IPS-15b (cell line): Measurements from ENCODE around the gene LRRC26.

ENCODE experiments used
- H3K27me3 ChIP-seq: one replicate; pipeline ENCODE4 v1.6.1; 2013; ENCODE audit warnings: low read length; ENCODE audit not compliant: control insufficient read depth, insufficient read depth
- H3K36me3 ChIP-seq: one replicate; pipeline ENCODE4 v1.6.1; 2013; ENCODE audit warnings: low read length; ENCODE audit not compliant: control insufficient read depth, insufficient read depth
- H3K4me1 ChIP-seq: one replicate; pipeline ENCODE4 v1.6.1; 2013; ENCODE audit warnings: mild to moderate bottlenecking, low read length; ENCODE audit not compliant: control insufficient read depth, insufficient read depth
- H3K4me3 ChIP-seq: one replicate; pipeline ENCODE4 v1.5.1; 2013; ENCODE audit warnings: low read depth, low read length
- H3K9ac ChIP-seq: one replicate; pipeline ENCODE4 v1.6.1; 2013; ENCODE audit warnings: low read depth, mild to moderate bottlenecking, low read length
- H3K9me3 ChIP-seq: one replicate; pipeline ENCODE4 v1.6.1; 2013; ENCODE audit warnings: mild to moderate bottlenecking, low read length; ENCODE audit not compliant: control insufficient read depth, insufficient read depth

LRRC26 gene

DNA sequence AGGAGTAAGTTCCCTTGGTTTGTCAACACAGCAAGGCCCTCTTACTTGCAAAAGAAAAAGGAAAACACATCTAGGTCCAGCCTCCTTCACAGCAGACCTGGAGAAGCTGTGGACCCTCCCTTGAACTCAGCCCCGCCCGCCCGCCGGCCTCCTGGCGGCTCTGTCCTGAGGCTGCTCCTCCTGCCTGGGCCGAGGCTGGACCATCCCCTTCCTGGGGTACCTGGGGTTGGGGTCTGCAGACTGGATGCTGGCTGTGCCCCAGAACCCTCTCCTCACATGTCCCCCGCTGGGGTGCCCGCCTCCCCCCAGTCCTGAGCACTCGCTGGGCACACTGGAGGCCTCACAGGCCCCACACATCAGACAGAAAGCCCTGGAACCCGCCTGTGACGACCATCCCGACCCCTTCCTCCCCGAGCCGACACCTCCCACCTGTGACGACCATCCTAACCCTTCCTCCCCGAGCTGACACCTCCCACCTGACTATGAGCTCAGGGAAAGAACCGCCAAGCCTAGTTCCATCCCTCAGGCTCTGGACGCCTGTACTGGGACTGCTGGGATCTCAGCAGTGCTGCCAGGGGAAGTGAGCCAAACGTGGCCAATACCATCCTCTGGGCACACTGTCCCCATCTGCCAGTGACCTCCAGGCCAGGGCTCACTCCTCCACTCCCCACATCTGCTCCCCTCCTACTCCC is 9.2 kb upstream of the LRRC26 start:
- H3K9me3 ChIP-seq = no peaks in the 10 kb centered on the region
- H3K4me1 ChIP-seq = no peaks in the 10 kb centered on the region
- H3K36me3 ChIP-seq = peaks cover 44% of the 10 kb centered on the region
- no peak overlapping the region for H3K9ac ChIP-seq
- no peak overlapping the region for H3K4me3 ChIP-seq
- H3K27me3 ChIP-seq = peaks cover 3% of the 10 kb centered on the region

DNA sequence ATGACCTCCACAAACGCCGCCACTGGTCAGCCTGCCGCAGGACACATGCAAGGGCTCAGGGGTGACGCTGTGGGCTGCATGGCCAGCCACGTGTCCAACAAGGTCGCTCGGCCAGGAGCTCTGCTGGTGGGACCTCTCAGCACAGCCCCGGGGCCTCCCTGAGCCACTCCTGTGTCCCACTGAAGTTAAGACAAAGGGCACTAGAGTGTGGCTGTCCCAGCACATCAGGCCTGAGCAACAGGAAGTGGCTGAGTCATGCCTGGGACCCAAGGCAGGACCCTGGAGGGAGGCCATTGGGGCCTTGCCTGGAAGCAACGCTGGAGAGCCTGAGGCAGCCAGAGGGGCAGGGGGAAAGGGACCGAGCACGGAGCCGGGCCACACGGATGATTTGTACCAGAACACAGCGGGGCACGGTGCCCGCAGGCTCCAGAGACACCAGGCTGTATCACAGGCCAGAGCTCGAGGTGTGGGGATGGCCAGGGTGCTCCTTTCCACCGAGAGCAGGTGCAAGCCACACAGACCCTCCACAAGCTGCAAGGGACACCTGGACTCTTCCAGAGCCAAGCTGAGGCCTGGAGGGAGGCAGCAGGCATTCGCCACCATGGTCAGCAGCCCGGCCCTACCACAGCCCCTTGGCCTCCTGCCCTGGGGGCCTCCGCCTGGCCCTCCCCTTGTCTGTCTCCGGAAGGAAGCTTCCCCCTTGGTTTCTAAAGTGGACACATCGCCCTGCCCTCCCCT is 8.5 kb upstream of the LRRC26 start:
- H3K4me1 ChIP-seq = no peaks in the 10 kb centered on the region
- H3K9me3 ChIP-seq = no peaks in the 10 kb centered on the region
- H3K9ac ChIP-seq = no peak overlapping the region
- H3K36me3 ChIP-seq = peaks cover 37% of the 10 kb centered on the region
- H3K27me3 ChIP-seq = peaks cover 3% of the 10 kb centered on the region
- no peak overlapping the region for H3K4me3 ChIP-seq

GRCh38 chr9:137176302-137177182 is 6.7 kb upstream of the LRRC26 start:
- H3K9ac ChIP-seq = no peak overlapping the region
- no peaks in the 10 kb centered on the region for H3K9me3 ChIP-seq
- no peaks in the 10 kb centered on the region for H3K4me1 ChIP-seq
- peaks cover 3% of the 10 kb centered on the region for H3K27me3 ChIP-seq
- peaks cover 23% of the 10 kb centered on the region for H3K36me3 ChIP-seq
- H3K4me3 ChIP-seq = no peak overlapping the region

DNA sequence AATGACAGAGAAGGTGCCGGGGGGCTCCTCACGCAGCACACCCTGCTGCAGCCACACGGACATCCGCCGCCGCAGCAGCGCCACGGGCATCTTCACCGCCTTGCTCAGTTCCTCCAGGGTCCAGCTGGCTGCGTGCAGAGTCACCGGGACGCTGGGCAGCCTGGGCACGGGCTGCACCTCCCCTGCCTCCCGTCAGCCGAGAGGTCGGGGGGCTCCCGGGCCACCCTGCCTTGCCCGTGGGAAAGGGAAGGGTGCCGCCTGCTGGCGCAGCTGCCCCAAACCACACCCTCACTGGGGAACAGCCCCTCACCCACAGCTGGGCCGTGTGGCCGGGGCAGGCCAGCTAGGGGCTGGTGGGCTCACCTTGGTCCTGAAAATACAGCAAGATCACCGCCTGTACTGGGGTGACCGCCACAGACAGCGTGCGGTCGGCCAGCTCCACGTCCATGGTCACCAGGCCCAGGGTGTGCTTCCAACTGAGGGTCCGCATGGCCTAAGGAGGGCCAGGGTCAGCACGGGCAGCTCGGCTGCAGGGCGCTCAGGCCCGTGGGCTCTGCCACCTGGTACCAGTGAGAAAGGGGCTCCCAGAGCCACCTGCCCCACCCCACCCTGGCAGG is 5.6 kb upstream of the LRRC26 start:
- H3K4me3 ChIP-seq = no peak overlapping the region
- H3K9me3 ChIP-seq = no peaks in the 10 kb centered on the region
- peaks cover 15% of the 10 kb centered on the region for H3K36me3 ChIP-seq
- no peaks in the 10 kb centered on the region for H3K4me1 ChIP-seq
- H3K27me3 ChIP-seq = peaks cover 10% of the 10 kb centered on the region
- no peak overlapping the region for H3K9ac ChIP-seq

DNA sequence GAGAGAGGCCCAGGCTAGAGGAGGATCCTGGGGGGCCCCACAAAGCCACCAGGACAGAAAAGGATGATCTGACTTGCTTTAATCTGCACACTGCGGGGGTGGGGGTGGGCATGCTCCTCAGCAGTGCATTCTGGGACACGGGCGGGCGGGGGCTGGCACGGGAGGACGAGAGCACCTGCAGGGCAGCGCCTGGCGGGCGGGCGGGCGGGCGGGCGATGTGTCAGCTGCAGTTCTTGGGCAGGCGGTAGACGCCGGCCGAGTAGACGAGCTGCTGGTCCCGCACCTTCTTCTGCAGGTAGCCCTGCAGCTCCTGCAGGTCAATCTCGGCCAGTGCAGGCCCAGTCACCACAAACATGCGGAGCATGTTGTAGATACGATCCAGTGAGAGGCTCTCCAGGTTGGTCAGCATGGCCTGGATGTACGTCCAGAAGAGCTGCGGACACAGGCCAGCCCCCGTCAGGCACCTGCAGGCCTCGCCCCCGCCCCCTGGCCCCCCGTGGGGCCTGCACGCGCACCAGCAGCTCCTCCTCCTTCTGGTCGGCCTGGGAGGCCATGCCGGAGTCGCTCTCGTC is 5.0 kb upstream of the LRRC26 start:
- H3K4me1 ChIP-seq = no peaks in the 10 kb centered on the region
- peaks cover 10% of the 10 kb centered on the region for H3K36me3 ChIP-seq
- H3K9ac ChIP-seq = no peak overlapping the region
- H3K9me3 ChIP-seq = no peaks in the 10 kb centered on the region
- peaks cover 14% of the 10 kb centered on the region for H3K27me3 ChIP-seq
- H3K4me3 ChIP-seq = no peak overlapping the region

DNA sequence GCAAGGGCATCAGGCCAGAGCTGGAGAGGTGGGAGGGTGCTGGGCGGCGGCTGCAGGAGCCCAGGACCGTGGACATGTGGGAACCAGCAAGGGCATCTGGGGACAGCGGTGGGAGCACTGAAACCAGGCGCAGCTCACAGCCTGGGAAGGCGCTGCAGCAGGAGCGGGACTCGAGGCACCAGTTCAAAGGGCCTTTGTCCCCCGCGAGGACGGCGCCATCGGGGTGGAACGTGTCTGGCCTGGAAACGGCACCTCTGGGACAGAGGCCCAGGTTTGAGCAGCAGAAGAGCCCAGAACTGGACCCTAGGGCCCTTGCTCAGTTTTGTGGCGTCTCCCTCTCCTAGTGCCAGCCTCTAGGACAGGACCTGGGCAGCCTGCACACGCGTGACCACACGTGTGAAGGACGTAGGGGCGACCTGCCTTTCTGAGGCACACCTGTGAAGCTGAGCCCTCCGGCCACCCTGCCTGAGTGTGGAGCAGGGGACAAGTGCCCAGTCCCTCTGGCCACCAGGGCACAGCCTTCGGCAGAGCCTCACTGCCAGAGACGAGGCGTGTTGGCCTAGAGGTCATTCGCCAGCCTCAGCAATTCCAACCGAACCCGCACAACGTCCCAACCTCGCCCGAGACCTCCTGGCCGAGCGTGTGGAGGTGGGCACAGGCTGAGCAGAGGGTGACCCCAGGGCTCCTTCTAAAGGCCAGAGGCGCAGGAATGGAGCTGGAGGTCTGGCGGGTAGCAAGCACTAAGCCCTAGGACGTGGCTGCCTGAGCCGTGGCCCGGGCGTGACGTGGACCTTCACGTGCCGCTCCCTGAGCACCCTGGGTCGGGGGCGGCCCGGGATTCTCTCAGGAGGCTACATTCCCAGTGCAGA is 4.2 kb upstream of the LRRC26 start:
- Histone ChIP-seq H3K27me3 (peaks cover 15% of the 10 kb centered on the region), H3K4me1 (no peaks in the 10 kb centered on the region), H3K9ac (no peak overlapping the region), H3K9me3 (no peaks in the 10 kb centered on the region), H3K36me3 (peaks cover 2% of the 10 kb centered on the region), H3K4me3 (no peak overlapping the region)

GRCh38 chr9:137172901-137173795 is 3.3 kb upstream of the LRRC26 start:
- Histone ChIP-seq H3K27me3 (peaks cover 19% of the 10 kb centered on the region), H3K36me3 (no peaks in the 10 kb centered on the region), H3K9me3 (no peaks in the 10 kb centered on the region), H3K4me3 (no peak overlapping the region), H3K9ac (no peak overlapping the region), H3K4me1 (no peaks in the 10 kb centered on the region)

DNA sequence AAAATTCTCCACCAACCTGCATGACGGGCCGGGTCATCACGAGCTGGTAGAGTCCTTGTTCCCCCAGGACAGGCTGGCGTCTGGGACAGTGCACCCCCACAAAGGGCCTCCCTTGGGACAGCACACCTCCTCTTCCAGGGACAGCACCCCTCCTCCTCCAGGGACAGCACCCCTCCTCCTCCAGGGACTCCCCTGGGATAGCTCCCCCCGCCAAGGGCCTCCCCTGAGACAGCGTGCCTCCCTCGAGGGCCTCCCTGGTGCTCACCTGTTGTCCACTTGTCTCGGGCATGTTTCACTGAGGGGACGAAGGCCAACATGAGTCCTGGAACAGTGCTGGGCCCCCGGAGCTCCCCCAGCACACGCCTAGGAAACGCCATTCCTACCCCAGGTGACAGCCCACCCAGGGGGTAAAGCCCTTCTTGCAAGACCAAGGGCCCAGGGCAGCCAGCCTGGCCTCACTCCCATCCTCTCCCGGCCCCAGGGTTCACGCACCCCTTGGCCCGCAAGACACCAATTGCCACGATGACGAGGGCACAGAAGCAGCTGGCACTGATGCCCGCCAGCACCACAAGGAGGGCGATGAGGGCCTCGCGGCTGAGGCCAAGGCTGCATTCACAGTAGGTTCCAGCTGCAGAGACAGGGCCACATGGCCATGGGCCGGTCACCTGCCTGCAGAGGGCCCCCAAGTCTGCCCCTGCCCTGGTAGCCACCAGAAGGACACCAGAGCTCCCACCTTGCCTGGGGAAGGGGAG is 1.5 kb upstream of the LRRC26 start:
- Histone ChIP-seq H3K4me1 (no peaks in the 10 kb centered on the region), H3K36me3 (no peaks in the 10 kb centered on the region), H3K9me3 (no peaks in the 10 kb centered on the region), H3K4me3 (no peak overlapping the region), H3K9ac (no peak overlapping the region), H3K27me3 (peaks cover 34% of the 10 kb centered on the region)

DNA sequence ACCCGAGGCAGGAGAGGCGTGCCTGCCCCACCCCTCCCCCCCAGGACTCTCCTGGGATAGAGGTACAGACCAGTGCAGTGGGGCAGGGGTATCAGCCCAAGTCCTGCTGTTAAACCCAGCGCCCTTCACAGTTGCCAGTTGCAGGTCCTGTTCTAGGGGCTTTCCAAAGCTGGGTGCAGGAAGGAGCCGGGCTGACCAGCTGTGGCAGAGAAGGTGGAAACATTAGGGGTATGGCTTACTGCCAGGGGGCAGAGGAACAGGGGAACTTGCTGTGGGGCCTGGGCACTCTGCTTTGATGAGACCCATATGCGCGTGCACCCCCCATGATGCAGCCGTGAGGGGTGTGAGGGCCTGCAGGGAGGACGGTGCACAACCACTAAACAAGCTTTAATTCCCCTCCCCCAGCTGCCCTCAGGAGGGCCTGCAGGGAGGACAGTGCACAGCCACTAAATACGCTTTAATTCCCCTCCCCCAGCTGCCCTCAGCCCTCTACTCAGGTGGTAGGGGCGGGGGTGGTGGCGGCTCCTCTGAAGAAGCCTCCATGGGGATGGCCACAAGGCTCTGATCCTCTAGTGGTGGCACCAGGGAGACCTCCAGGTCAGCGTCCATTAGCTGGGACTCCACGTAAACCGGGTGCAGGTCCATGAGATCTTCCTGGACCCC is 766 bp upstream of the LRRC26 start:
- Histone ChIP-seq H3K4me1 (no peaks in the 10 kb centered on the region), H3K27me3 (peaks cover 37% of the 10 kb centered on the region), H3K9me3 (no peaks in the 10 kb centered on the region), H3K36me3 (no peaks in the 10 kb centered on the region), H3K4me3 (no peak overlapping the region), H3K9ac (no peak overlapping the region)
